ENCODE results near the gene LURAP1L. TPM values are rescaled to one million over a fixed set of nuclear protein-coding genes. Genes with fewer than 3 reads are reported as not detected.
A peak's percentile ranks its signal among the peaks of the same experiment; 100 is the strongest.

Gene LURAP1L
- total and polyA plus RNA-seq, 10 donors: 5.6 to 34.0 (median 12.8) TPM

- WGBS, 5 donors: 73 to 87% (median 80%) methylated on average over 9 of the region's 9 CpGs
- Histone ChIP-seq H3K9me3 (no peaks in the 10 kb centered on the region), H3K27me3 (replicated peaks in 1 of 7) (no peaks in the 10 kb centered on the region), H3K4me1 (peaks cover 0 to 9% (median under 1%) of the 10 kb centered on the region in 6 donors), H3K27ac (peak overlapping the region in 2 of 8 donors; percentile 29 to 32), H3K4me3 (no peak overlapping the region), H3K36me3 (no peaks in the 10 kb centered on the region)
- TF ChIP-seq POLR2A (IDR thresholded peaks at IDR 0.05): no peak
- peak in 2 of 11 experiments; percentile 17 to 33 for TF ChIP-seq CTCF (IDR thresholded peaks at IDR 0.05 in 8 of 11, conservative IDR thresholded peaks at IDR 0.05 in 3 of 11)
- TF ChIP-seq POLR2AphosphoS5 (IDR thresholded peaks at IDR 0.05): no peak
- no peak for DNase-seq
- intact Hi-C loops (cut with DNase I; ENCODE audit: low total_unique reads): no loop called here
Observed at GRCh38 chr9:12819436-12820185, 44.8 kb downstream of the LURAP1L start.

- TF ChIP-seq POLR2AphosphoS5 (IDR thresholded peaks at IDR 0.05) (no peak), POLR2A (IDR thresholded peaks at IDR 0.05) (no peak), CTCF (IDR thresholded peaks at IDR 0.05 in 8 of 11, conservative IDR thresholded peaks at IDR 0.05 in 3 of 11) (no peak)
- Histone ChIP-seq H3K27ac (no peak overlapping the region), H3K36me3 (no peaks in the 10 kb centered on the region), H3K27me3 (replicated peaks in 1 of 7) (no peaks in the 10 kb centered on the region), H3K4me3 (no peak overlapping the region), H3K9me3 (peaks cover 0 to 4% (median 0%) of the 10 kb centered on the region in 8 donors), H3K4me1 (peaks cover 0 to 9% (median 0%) of the 10 kb centered on the region in 6 donors)
- intact Hi-C loops (cut with DNase I; ENCODE audit: low total_unique reads): no loop called here
- 86 to 92% (median 88%) methylated on average over 2 of the region's 2 CpGs for WGBS, 5 donors
- no peak for DNase-seq
Observed at GRCh38 chr9:12822111-12822510, 47.3 kb downstream of the LURAP1L start.

- Histone ChIP-seq H3K9me3 (peaks cover 0 to 5% (median 0%) of the 10 kb centered on the region in 8 donors), H3K36me3 (no peaks in the 10 kb centered on the region), H3K4me1 (no peaks in the 10 kb centered on the region), H3K4me3 (no peak overlapping the region), H3K27me3 (replicated peaks in 1 of 7) (no peaks in the 10 kb centered on the region), H3K27ac (no peak overlapping the region)
- WGBS, 5 donors: 62 to 83% (median 75%) methylated on average over 3 of the region's 3 CpGs
- DNase-seq: no peak
- intact Hi-C loops (cut with DNase I; ENCODE audit: low total_unique reads): no loop called here
- no peak for TF ChIP-seq POLR2AphosphoS5 (IDR thresholded peaks at IDR 0.05)
- no peak for TF ChIP-seq CTCF (IDR thresholded peaks at IDR 0.05 in 8 of 11, conservative IDR thresholded peaks at IDR 0.05 in 3 of 11)
- TF ChIP-seq POLR2A (IDR thresholded peaks at IDR 0.05): no peak
Observed at GRCh38 chr9:12826924-12827565, 52.2 kb downstream of the LURAP1L start.

- DNase-seq: no peak
- peaks cover 0 to 30% (median 20%) of the 10 kb centered on the region in 8 donors for H3K9me3 ChIP-seq
- H3K4me1 ChIP-seq: no peaks in the 10 kb centered on the region
- no peak overlapping the region for H3K4me3 ChIP-seq
- TF ChIP-seq POLR2AphosphoS5 (IDR thresholded peaks at IDR 0.05): no peak
- TF ChIP-seq POLR2A (IDR thresholded peaks at IDR 0.05): no peak
- no peak for TF ChIP-seq CTCF (IDR thresholded peaks at IDR 0.05 in 8 of 11, conservative IDR thresholded peaks at IDR 0.05 in 3 of 11)
- no peaks in the 10 kb centered on the region for H3K27me3 ChIP-seq (replicated peaks in 1 of 7)
- no peaks in the 10 kb centered on the region for H3K36me3 ChIP-seq
- intact Hi-C loops (cut with DNase I; ENCODE audit: low total_unique reads): no loop called here
- WGBS, 5 donors: 67 to 87% (median 69%) methylated on average over 1 of the region's 1 CpG
- no peak overlapping the region for H3K27ac ChIP-seq
Observed at GRCh38 chr9:12833701-12834100, 58.9 kb downstream of the LURAP1L start.
